Measurements from ENCODE around the gene IFNA8. TPM values are rescaled to one million over a fixed set of nuclear protein-coding genes. Genes with fewer than 3 reads are reported as not detected.

Gene IFNA8
- total RNA-seq, 4 donors from 2014 or later = not detected

GRCh38 chr9:21399956-21400355, 9.0 kb upstream of the IFNA8 start:
- no peak for DNase-seq
- TF ChIP-seq CTCF (IDR thresholded peaks at IDR 0.05) = no peak
- TF ChIP-seq POLR2A (IDR thresholded peaks at IDR 0.05) = no peak
- Histone ChIP-seq H3K4me3 (no peak overlapping the region), H3K4me1 (no peaks in the 10 kb centered on the region), H3K27ac (no peak overlapping the region), H3K9me3 (no peaks in the 10 kb centered on the region), H3K27me3 (peaks cover 0 to 24% of the 10 kb centered on the region in 2 donors), H3K36me3 (no peaks in the 10 kb centered on the region)
- intact Hi-C loops (cut with DNase I; ENCODE audit: low total_unique reads) = no loop called here

- Histone ChIP-seq H3K27ac (no peak overlapping the region), H3K27me3 (peaks cover 0 to 16% of the 10 kb centered on the region in 2 donors), H3K4me1 (no peaks in the 10 kb centered on the region), H3K4me3 (peak overlapping the region in 1 of 2 donors; percentile 17), H3K9me3 (no peaks in the 10 kb centered on the region), H3K36me3 (no peaks in the 10 kb centered on the region)
- intact Hi-C loops (cut with DNase I; ENCODE audit: low total_unique reads) = no loop called here
- TF ChIP-seq POLR2A (IDR thresholded peaks at IDR 0.05) = no peak
- no peak for DNase-seq
These were observed 6.3 kb upstream of the IFNA8 start for GRCh38 chr9:21402386-21403251.

GRCh38 chr9:21404146-21404545, 4.8 kb upstream of the IFNA8 start:
- no peaks in the 10 kb centered on the region for H3K9me3 ChIP-seq
- peaks cover 0 to 16% of the 10 kb centered on the region in 2 donors for H3K27me3 ChIP-seq
- no peak for TF ChIP-seq POLR2A (IDR thresholded peaks at IDR 0.05)
- no peak for TF ChIP-seq CTCF (IDR thresholded peaks at IDR 0.05)
- H3K27ac ChIP-seq = no peak overlapping the region
- intact Hi-C loops (cut with DNase I; ENCODE audit: low total_unique reads) = no loop called here
- no peaks in the 10 kb centered on the region for H3K4me1 ChIP-seq
- H3K36me3 ChIP-seq = no peaks in the 10 kb centered on the region
- no peak for DNase-seq
- H3K4me3 ChIP-seq = no peak overlapping the region

- H3K4me1 ChIP-seq = no peaks in the 10 kb centered on the region
- no peaks in the 10 kb centered on the region for H3K9me3 ChIP-seq
- intact Hi-C loops (cut with DNase I; ENCODE audit: low total_unique reads) = no loop called here
- H3K4me3 ChIP-seq = no peak overlapping the region
- H3K36me3 ChIP-seq = no peaks in the 10 kb centered on the region
- TF ChIP-seq POLR2A (IDR thresholded peaks at IDR 0.05) (no peak), CTCF (IDR thresholded peaks at IDR 0.05) (no peak)
- no peaks in the 10 kb centered on the region for H3K27me3 ChIP-seq
- no peak for DNase-seq
- H3K27ac ChIP-seq = no peak overlapping the region
These were observed 3.2 kb downstream of the IFNA8 start for GRCh38 chr9:21412107-21412506.

GRCh38 chr9:21413151-21413550, 4.2 kb downstream of the IFNA8 start:
- Histone ChIP-seq H3K4me3 (no peak overlapping the region), H3K9me3 (no peaks in the 10 kb centered on the region), H3K27me3 (no peaks in the 10 kb centered on the region), H3K36me3 (no peaks in the 10 kb centered on the region), H3K27ac (no peak overlapping the region), H3K4me1 (no peaks in the 10 kb centered on the region)
- intact Hi-C loops (cut with DNase I; ENCODE audit: low total_unique reads) = no loop called here
- DNase-seq = no peak
- TF ChIP-seq CTCF (IDR thresholded peaks at IDR 0.05) (no peak), POLR2A (IDR thresholded peaks at IDR 0.05) (no peak)
